Caco-2 (cell line): Measurements from ENCODE around the gene HOOK1. TPM values are rescaled to one million over a fixed set of nuclear protein-coding genes. Genes with fewer than 3 reads are reported as not detected.

ENCODE experiments used
- BruUV-seq: library from RNA; stranded (reverse); fragments of 400-500 nt; replicated peaks from 2 replicates; lab custom pipeline; 2021; lab: Mats Ljungman, UMichigan
- CTCF ChIA-PET: fragments of 300-600 bp; sonication (Branson Sonifier 250); formaldehyde crosslinking; loops from one replicate; lab custom pipeline; 2022; ENCODE audit warnings: antibody characterized with exemption; lab: Charles Lee
- POLR2A ChIA-PET: fragments of 300-600 bp; sonication (Branson Sonifier 250); formaldehyde crosslinking; loops from one replicate; lab custom pipeline; 2022; ENCODE audit warnings: antibody characterized with exemption; lab: Charles Lee
- DNase-seq, 2 experiments: peaks; one replicate each; pipeline versions ENCODE4 v3.0.0 to v3.0.0-alpha.2; 2020 to 2022
- H3K27me3 ChIP-seq: replicated peaks from 2 replicates; pipeline ENCODE4 v1.6.0; 2011; ENCODE audit warnings: low read length; ENCODE audit not compliant: control insufficient read depth, insufficient read depth
- H3K36me3 ChIP-seq: 2 replicates; pipeline ENCODE4 v1.5.1; 2011; ENCODE audit warnings: low read length; ENCODE audit not compliant: control insufficient read depth, insufficient read depth
- H3K4me1 ChIP-seq: fragments of 250-450 bp; sonication (Bioruptor Pico); 2 replicates; pipeline ENCODE4 v1.5.1; 2020; ENCODE audit warnings: mild to moderate bottlenecking
- H3K4me3 ChIP-seq: 2 replicates; pipeline ENCODE4 v1.5.1; 2011; ENCODE audit warnings: low read depth, mild to moderate bottlenecking, control low read depth, low read length
- H3K9me3 ChIP-seq: fragments of 250-450 bp; sonication (Bioruptor Pico); 2 replicates; pipeline ENCODE4 v1.5.1; 2020; ENCODE audit warnings: mild to moderate bottlenecking, moderate library complexity
- H3K27ac Mint-ChIP-seq: one replicate; pipeline ENCODE4 v1.8.0; 2022; ENCODE audit warnings: mixed read lengths; ENCODE audit not compliant: unreplicated experiment
- H3K27me3 Mint-ChIP-seq: one replicate; pipeline ENCODE4 v1.8.0; 2022; ENCODE audit warnings: mixed read lengths; ENCODE audit not compliant: insufficient read depth, unreplicated experiment
- H3K36me3 Mint-ChIP-seq: one replicate; pipeline ENCODE4 v1.8.0; 2022; ENCODE audit warnings: mild to moderate bottlenecking, mixed read lengths; ENCODE audit not compliant: insufficient read depth, unreplicated experiment
- H3K4me1 Mint-ChIP-seq: one replicate; pipeline ENCODE4 v1.8.0; 2022; ENCODE audit warnings: low read depth, mixed read lengths; ENCODE audit not compliant: unreplicated experiment
- H3K4me3 Mint-ChIP-seq: one replicate; pipeline ENCODE4 v1.8.0; 2022; ENCODE audit warnings: mild to moderate bottlenecking, moderate library complexity, mixed read lengths; ENCODE audit not compliant: unreplicated experiment
- H3K9me3 Mint-ChIP-seq: one replicate; pipeline ENCODE4 v1.8.0; 2022; ENCODE audit warnings: mixed read lengths; ENCODE audit not compliant: unreplicated experiment
- intact Hi-C: fragments of 100-400 bp; cut with micrococcal nuclease; formaldehyde crosslinking; loops from one replicate; pipeline ENCODE4 v1.10.0; 2022; ENCODE audit not compliant: unreplicated experiment
- total RNA-seq: library from RNA; stranded (reverse); gene quantifications from 2 replicates; pipeline ENCODE4 v1.2.3, GENCODE V29; 2022
- TF ChIP-seq, protein P1 (sequence below), 2 experiments: fragments of 200-600 bp in 1 of 2; IDR thresholded peaks; 1 replicate in 1 of 2; 2 replicates in 1 of 2; pipeline versions ENCODE4 v1.5.1 to v1.8.0; 2011 to 2022; ENCODE audit warnings: antibody characterized with exemption in 1 of 2, control low read depth in 1 of 2, inconsistent platforms in 1 of 2, low read depth in 1 of 2, low read length in 1 of 2, mild to moderate bottlenecking in 1 of 2, moderate library complexity in 1 of 2; ENCODE audit not compliant: insufficient read depth in 1 of 2, severe bottlenecking in 1 of 2, unreplicated experiment in 1 of 2

Gene HOOK1
- total RNA-seq, 1 experiment from 2014 or later, result 25.2 TPM

GRCh38 chr1:59885160-59885832 is 70.5 kb downstream of the HOOK1 start:
- Histone ChIP-seq H3K9me3 (no peaks in the 10 kb centered on the region), H3K27me3 (no peaks in the 10 kb centered on the region), H3K4me3 (no peak overlapping the region), H3K4me1 (no peaks in the 10 kb centered on the region), H3K36me3 (no peaks in the 10 kb centered on the region)
- H3K4me1 Mint-ChIP-seq, result no peaks in the 10 kb centered on the region
- POLR2A ChIA-PET, result no interaction called here
- intact Hi-C loops, result no loop called here
- H3K36me3 Mint-ChIP-seq, result no peaks in the 10 kb centered on the region
- no peaks in the 10 kb centered on the region for H3K27me3 Mint-ChIP-seq
- H3K9me3 Mint-ChIP-seq, result peaks cover 18% of the 10 kb centered on the region
- DNase-seq, result no peak
- CTCF ChIA-PET, result interaction anchor here (0.6 kb wide), 1 partner anchor 72 kb away, joined by 7 read pairs; no protein-coding TSS in a partner anchor
- BruUV-seq, result no TSS peak
- no peak overlapping the region for H3K4me3 Mint-ChIP-seq
- no peak overlapping the region for H3K27ac Mint-ChIP-seq
- TF ChIP-seq, protein P1, sequence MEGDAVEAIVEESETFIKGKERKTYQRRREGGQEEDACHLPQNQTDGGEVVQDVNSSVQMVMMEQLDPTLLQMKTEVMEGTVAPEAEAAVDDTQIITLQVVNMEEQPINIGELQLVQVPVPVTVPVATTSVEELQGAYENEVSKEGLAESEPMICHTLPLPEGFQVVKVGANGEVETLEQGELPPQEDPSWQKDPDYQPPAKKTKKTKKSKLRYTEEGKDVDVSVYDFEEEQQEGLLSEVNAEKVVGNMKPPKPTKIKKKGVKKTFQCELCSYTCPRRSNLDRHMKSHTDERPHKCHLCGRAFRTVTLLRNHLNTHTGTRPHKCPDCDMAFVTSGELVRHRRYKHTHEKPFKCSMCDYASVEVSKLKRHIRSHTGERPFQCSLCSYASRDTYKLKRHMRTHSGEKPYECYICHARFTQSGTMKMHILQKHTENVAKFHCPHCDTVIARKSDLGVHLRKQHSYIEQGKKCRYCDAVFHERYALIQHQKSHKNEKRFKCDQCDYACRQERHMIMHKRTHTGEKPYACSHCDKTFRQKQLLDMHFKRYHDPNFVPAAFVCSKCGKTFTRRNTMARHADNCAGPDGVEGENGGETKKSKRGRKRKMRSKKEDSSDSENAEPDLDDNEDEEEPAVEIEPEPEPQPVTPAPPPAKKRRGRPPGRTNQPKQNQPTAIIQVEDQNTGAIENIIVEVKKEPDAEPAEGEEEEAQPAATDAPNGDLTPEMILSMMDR (IDR thresholded peaks at IDR 0.05; ENCODE audit: insufficient read depth in 1 of 2, low read depth in 1 of 2, low read length in 1 of 2, severe bottlenecking in 1 of 2, unreplicated experiment in 1 of 2), result no peak

- BruUV-seq, result TSS peak; percentile 79
- Histone ChIP-seq H3K36me3 (no peaks in the 10 kb centered on the region), H3K9me3 (no peaks in the 10 kb centered on the region), H3K4me3 (no peak overlapping the region), H3K4me1 (peaks cover 29% of the 10 kb centered on the region), H3K27me3 (no peaks in the 10 kb centered on the region)
- TF ChIP-seq, protein P1 (IDR thresholded peaks at IDR 0.05; ENCODE audit: insufficient read depth in 1 of 2, low read depth in 1 of 2, low read length in 1 of 2, severe bottlenecking in 1 of 2, unreplicated experiment in 1 of 2), result no peak
- peak overlapping the region; percentile 27 for H3K4me3 Mint-ChIP-seq
- no peaks in the 10 kb centered on the region for H3K36me3 Mint-ChIP-seq
- peaks cover 20% of the 10 kb centered on the region for H3K9me3 Mint-ChIP-seq
- intact Hi-C loops, result loop anchor here (2.0 kb wide), 1 partner anchor 76 kb away; no protein-coding TSS in a partner anchor
- H3K27me3 Mint-ChIP-seq, result no peaks in the 10 kb centered on the region
- ChIA-PET POLR2A (no interaction called here), CTCF (interaction anchor here (0.7 kb wide), 1 partner anchor 55 kb away, joined by 4 read pairs; no protein-coding TSS in a partner anchor)
- DNase-seq, result peak; percentile 60 to 62
- H3K27ac Mint-ChIP-seq, result peak overlapping the region; percentile 83
- H3K4me1 Mint-ChIP-seq, result peaks cover 12% of the 10 kb centered on the region
These were observed 78.4 kb downstream of the HOOK1 start for GRCh38 chr1:59892841-59893811.

- H3K4me1 Mint-ChIP-seq, result peaks cover 12% of the 10 kb centered on the region
- no peaks in the 10 kb centered on the region for H3K36me3 Mint-ChIP-seq
- no peak overlapping the region for H3K4me3 Mint-ChIP-seq
- ChIA-PET POLR2A (no interaction called here), CTCF (no interaction called here)
- no peak overlapping the region for H3K27ac Mint-ChIP-seq
- Histone ChIP-seq H3K9me3 (no peaks in the 10 kb centered on the region), H3K4me1 (peaks cover 27% of the 10 kb centered on the region), H3K27me3 (no peaks in the 10 kb centered on the region), H3K36me3 (no peaks in the 10 kb centered on the region), H3K4me3 (no peak overlapping the region)
- no TSS peak for BruUV-seq
- DNase-seq, result no peak
- no peaks in the 10 kb centered on the region for H3K9me3 Mint-ChIP-seq
- TF ChIP-seq, protein P1 (IDR thresholded peaks at IDR 0.05; ENCODE audit: insufficient read depth in 1 of 2, low read depth in 1 of 2, low read length in 1 of 2, severe bottlenecking in 1 of 2, unreplicated experiment in 1 of 2), result no peak
- intact Hi-C loops, result no loop called here
- H3K27me3 Mint-ChIP-seq, result no peaks in the 10 kb centered on the region
These were observed 82.4 kb downstream of the HOOK1 start for GRCh38 chr1:59897165-59897564.
